T47D (cell line): ENCODE data around the gene EPS8L1.
"Not testable (repeated sequence)": the region's sequence is repeated elsewhere in the genome, so short reads cannot be mapped to it uniquely, and the experiment has no call there.

Experiments
- DNase-seq, 2 experiments: peaks; one replicate each; pipeline versions ENCODE4 v3.0.0 to v3.0.0-alpha.2; 2011 to 2012; ENCODE audit warnings: low read depth in 1 of 2, low spot score in 1 of 2
- JUND ChIP-seq: IDR thresholded peaks from 2 replicates; pipeline ENCODE4 v1.6.1; 2012; ENCODE audit warnings: low read depth
- in situ Hi-C: cut with HindIII; loops from 2 replicates; pipeline ENCODE4 v1.10.0; 2016; ENCODE audit warnings: low sequenced_read_pairs, low pct_unique_long_range_greater_than_20kb

The EPS8L1 gene

GRCh38 chr19:55095260-55096060, 19.8 kb downstream of the EPS8L1 start:
- no peak for DNase-seq

GRCh38 chr19:55096061-55096701, 20.5 kb downstream of the EPS8L1 start:
- TF ChIP-seq JUND, result no peak
- DNase-seq, result no peak
- in situ Hi-C loops, result no loop called here

More at GRCh38 chr19:55095260-55096060, 19.8 kb downstream of the EPS8L1 start:
- in situ Hi-C loops, result no loop called here
- TF ChIP-seq JUND, result no peak

- DNase-seq, result no peak
- in situ Hi-C loops, result no loop called here
- TF ChIP-seq JUND, result no peak
These were observed 22.4 kb downstream of the EPS8L1 start for GRCh38 chr19:55097864-55098715.

- in situ Hi-C loops, result no loop called here
- DNase-seq, result no peak
- no peak for TF ChIP-seq JUND
These were observed 23.3 kb downstream of the EPS8L1 start for GRCh38 chr19:55098716-55099556.

- no peak for DNase-seq
- TF ChIP-seq JUND, result no peak
- in situ Hi-C loops, result no loop called here
These were observed 24.2 kb downstream of the EPS8L1 start for GRCh38 chr19:55099557-55100506.

- no peak for TF ChIP-seq JUND
- in situ Hi-C loops, result no loop called here
- DNase-seq, result no peak
These were observed 25.6 kb downstream of the EPS8L1 start for GRCh38 chr19:55101261-55101660.

DNA sequence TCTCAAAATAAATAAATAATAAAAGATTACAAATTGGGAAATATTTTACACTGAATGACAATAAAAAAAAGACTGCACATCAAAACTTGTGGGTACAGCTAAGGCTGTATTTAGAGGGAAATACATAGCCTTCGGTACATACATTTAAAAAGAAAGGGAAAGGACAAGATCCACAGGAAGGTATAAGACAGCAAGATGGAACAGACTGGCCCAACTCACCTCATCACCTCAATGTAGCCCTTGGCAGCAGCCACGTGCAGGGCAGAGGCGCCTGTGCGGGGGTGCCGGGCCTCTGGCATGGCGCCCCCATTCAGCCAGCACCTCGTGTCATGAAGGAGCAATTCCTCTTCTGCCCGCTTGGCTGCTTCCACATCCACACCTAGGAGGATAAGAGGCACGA, 27.5 kb downstream of the EPS8L1 start:
- no peak for DNase-seq
- in situ Hi-C loops, result no loop called here
- no peak for TF ChIP-seq JUND

GRCh38 chr19:55105237-55105636, 29.6 kb downstream of the EPS8L1 start:
- no peak for DNase-seq
- TF ChIP-seq JUND, result no peak
- in situ Hi-C loops, result no loop called here

DNA sequence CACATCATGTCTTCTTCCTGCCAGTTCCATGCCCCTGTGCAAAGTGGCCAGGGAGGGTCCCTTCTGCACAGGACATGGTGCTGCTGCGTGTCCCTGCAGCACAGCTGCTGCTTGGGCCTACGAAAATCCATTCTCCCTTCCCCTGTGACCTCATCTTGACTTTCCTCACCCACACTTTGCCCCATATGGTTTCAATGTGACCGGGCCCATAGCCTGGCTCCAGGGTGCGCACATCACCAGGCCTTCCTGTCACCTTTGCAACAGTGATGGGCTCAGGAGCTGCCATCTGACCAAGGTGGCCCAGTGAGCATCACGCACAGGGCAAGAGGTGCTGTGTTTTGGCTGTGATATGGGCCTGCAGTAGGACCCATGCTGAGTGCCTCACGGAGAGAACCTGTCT, 30.9 kb downstream of the EPS8L1 start:
- in situ Hi-C loops, result no loop called here
- no peak for DNase-seq
- TF ChIP-seq JUND, result no peak

- in situ Hi-C loops, DNase-seq: not testable (repeated sequence)
These were observed 31.6 kb downstream of the EPS8L1 start for GRCh38 chr19:55107252-55107651.
